IPS-15b (cell line): Measurements from ENCODE around the gene E2F8.

Experiments used
- H3K27me3 ChIP-seq: one replicate; pipeline ENCODE4 v1.6.1; 2013; ENCODE audit warnings: low read length; ENCODE audit not compliant: control insufficient read depth, insufficient read depth
- H3K36me3 ChIP-seq: one replicate; pipeline ENCODE4 v1.6.1; 2013; ENCODE audit warnings: low read length; ENCODE audit not compliant: control insufficient read depth, insufficient read depth
- H3K4me1 ChIP-seq: one replicate; pipeline ENCODE4 v1.6.1; 2013; ENCODE audit warnings: mild to moderate bottlenecking, low read length; ENCODE audit not compliant: control insufficient read depth, insufficient read depth
- H3K4me3 ChIP-seq: one replicate; pipeline ENCODE4 v1.5.1; 2013; ENCODE audit warnings: low read depth, low read length
- H3K9ac ChIP-seq: one replicate; pipeline ENCODE4 v1.6.1; 2013; ENCODE audit warnings: low read depth, mild to moderate bottlenecking, low read length
- H3K9me3 ChIP-seq: one replicate; pipeline ENCODE4 v1.6.1; 2013; ENCODE audit warnings: mild to moderate bottlenecking, low read length; ENCODE audit not compliant: control insufficient read depth, insufficient read depth

Gene E2F8

DNA sequence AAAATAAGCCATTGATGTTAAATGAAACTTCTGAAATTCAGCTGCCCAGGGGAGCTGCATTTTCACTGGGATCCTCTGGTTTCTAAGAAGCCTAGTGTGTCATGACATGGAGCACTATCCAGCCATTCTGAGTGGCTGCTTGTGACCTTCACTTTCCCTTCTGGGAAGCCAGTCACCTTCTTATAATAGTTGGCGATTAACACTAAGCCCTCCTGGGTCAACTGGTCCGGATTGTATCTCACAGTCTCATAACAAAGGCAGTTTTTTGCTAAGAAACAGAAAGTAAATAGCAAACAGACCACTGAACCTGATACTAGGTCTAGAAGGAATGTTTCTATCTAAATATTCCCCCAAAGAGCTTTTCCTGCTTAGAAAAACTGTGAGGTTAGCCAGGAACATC is 46.8 kb downstream of the E2F8 start:
- Histone ChIP-seq H3K9ac (no peak overlapping the region), H3K36me3 (no peaks in the 10 kb centered on the region), H3K27me3 (no peaks in the 10 kb centered on the region), H3K9me3 (no peaks in the 10 kb centered on the region), H3K4me3 (no peak overlapping the region), H3K4me1 (no peaks in the 10 kb centered on the region)

DNA sequence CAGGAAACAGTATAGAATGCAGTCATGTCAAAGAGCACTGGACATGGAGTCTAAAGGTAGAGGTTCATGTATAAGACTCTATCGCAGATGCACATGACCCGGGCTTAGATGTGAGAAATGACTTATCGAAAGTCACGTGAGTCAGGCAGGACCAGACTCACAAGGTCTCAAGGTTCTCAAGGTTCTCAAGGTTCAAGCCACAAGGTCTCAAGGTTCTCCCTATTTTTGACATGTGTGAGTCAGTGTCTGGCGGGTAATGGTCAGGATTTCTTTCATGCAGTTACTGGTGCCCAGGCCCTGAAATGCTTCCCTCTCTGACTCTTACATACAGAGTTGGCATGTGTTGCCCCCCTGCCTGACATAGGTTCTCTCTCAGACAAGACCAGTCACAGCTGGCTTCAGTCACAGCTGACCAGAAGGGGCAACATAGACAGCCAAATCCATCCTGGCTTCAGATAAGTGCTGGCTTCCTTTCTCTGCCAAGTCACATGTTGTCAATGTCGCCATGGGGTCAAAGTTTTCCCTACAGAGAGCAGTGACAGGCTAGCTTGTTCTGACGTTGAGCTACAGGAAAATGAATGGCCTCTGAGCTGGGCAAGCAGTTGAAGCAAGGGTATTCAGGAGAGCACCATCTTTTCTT is 49.1 kb downstream of the E2F8 start:
- Histone ChIP-seq H3K4me3 (no peak overlapping the region), H3K36me3 (no peaks in the 10 kb centered on the region), H3K4me1 (no peaks in the 10 kb centered on the region), H3K9ac (no peak overlapping the region), H3K9me3 (no peaks in the 10 kb centered on the region), H3K27me3 (no peaks in the 10 kb centered on the region)

DNA sequence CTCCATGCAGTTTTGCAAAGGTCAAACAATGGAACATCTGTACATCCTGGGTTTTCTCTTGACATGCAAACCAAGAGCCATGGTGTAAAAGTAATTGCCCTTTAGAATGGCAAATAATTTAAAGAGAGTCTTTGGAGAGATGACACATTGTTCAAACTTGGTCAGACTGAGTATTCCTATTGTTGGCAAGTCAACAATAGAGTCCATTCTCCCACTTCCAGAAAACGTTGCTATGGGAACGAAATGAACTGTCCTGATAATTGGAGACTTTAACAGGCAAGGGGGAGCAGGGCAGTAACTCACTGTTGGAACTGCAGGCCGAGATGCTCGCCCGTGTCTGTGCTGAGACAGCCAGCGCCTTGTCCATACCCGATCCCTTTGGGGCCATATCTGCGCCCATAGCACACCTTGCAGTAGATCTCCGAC is 52.9 kb downstream of the E2F8 start:
- Histone ChIP-seq H3K27me3 (no peaks in the 10 kb centered on the region), H3K4me3 (no peak overlapping the region), H3K4me1 (no peaks in the 10 kb centered on the region), H3K9ac (no peak overlapping the region), H3K9me3 (no peaks in the 10 kb centered on the region), H3K36me3 (no peaks in the 10 kb centered on the region)

DNA sequence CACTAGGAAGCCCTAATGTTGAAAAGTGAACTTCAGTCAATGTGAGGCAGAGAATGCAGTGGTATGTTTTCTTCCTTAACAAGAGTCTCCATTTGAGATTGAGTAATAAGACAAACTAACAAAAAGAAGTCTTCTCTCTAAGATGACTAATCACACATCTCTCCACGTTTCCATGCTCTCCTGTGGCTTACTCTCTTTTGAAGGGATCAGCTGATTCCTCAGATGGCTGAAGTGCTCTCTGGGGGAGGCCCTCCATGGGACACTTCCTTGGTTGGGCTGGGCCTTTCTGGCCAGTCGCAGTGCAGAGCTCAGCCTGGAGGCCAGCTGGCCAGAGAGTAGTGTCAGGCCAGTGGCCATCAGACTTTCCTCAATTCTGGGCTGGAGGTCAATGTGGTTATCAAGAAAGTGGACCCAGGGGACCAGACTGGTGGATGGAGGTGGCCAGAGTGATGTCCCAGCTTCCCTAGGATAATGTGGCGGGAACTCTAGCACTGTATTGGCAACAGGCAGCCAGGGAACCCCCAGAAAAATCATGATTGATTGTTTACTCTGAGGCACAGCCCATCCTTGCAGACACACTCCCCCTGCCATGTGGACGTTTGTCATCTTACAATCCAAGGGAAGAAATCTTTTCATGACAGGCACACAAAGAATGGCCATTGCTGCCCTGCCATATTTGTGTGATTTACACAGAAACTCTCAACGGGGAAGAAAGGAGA is 53.5 kb downstream of the E2F8 start:
- Histone ChIP-seq H3K9me3 (no peaks in the 10 kb centered on the region), H3K4me3 (no peak overlapping the region), H3K36me3 (no peaks in the 10 kb centered on the region), H3K4me1 (no peaks in the 10 kb centered on the region), H3K9ac (no peak overlapping the region), H3K27me3 (no peaks in the 10 kb centered on the region)

DNA sequence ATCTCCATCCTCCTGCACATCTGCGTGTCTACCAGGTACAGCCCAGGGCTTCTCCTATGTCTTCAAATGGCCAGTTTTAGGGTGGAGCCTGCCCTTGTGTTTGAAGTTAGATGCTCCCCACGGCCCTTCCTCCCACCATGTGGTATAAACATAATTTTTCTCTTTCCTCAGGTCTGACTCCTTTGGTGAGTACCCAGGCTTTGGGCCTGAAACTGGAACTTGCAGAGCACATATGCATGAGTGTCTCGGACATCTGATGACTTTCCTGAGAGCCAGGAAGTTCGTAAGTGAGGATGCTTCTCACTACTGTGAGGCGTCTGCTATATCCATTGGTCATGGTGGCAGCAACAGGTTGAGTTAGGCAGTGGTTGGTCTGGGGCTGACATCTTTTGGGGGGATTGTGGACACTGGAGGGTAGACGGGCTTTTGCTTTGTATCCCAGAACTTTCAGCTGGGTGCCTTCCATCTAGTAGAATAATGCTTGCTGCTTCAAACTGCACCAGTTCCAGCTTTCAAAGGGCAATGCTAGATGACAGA is 55.2 kb downstream of the E2F8 start:
- Histone ChIP-seq H3K27me3 (no peaks in the 10 kb centered on the region), H3K4me1 (no peaks in the 10 kb centered on the region), H3K36me3 (no peaks in the 10 kb centered on the region), H3K9me3 (no peaks in the 10 kb centered on the region), H3K9ac (no peak overlapping the region), H3K4me3 (no peak overlapping the region)

DNA sequence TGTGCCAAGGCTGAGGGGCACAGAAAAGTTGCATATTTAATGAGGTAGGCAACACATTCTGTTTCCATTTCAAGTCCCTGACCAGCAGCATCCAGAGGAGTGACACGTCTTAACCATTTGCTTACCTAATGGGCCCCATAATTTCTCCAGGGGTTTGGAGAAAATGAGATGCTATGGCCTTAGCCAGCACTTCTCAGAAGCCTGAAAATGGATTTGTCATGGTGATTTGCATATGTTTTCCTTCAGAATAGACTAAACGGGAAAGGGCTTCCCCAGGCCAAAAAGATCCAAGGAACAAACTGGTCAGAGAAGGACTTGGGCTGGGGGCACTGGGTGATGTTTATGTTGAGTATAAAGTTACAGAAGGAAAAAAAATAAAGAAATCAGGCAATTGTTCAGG is 55.7 kb downstream of the E2F8 start:
- H3K9me3 ChIP-seq = no peaks in the 10 kb centered on the region

DNA sequence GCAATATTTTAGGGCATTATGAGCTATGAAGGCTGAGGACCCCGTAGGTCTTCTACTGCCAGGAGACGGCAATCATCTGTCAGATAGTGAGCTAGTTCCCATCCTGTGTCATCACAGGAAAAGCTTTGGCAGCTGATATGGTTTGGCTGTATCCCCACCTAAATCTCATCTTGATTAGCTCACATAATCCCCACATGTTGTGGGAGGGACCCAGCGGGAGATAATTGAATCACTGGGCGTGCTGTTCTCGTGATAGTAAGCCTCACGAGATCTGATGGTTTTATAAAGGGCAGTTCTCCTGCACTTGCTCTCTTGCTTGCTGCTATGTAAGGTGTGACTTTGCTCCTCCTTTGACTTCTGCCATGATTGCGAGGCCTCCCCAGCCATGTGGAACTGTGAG is 57.1 kb downstream of the E2F8 start:
- Histone ChIP-seq H3K4me3 (no peak overlapping the region), H3K9ac (no peak overlapping the region), H3K4me1 (no peaks in the 10 kb centered on the region), H3K27me3 (no peaks in the 10 kb centered on the region), H3K9me3 (no peaks in the 10 kb centered on the region), H3K36me3 (no peaks in the 10 kb centered on the region)

More for the DNA sequence above, 55.7 kb downstream of the E2F8 start:
- no peak overlapping the region for H3K4me3 ChIP-seq
- no peaks in the 10 kb centered on the region for H3K4me1 ChIP-seq
- no peaks in the 10 kb centered on the region for H3K27me3 ChIP-seq
- H3K9ac ChIP-seq = no peak overlapping the region
- H3K36me3 ChIP-seq = no peaks in the 10 kb centered on the region

DNA sequence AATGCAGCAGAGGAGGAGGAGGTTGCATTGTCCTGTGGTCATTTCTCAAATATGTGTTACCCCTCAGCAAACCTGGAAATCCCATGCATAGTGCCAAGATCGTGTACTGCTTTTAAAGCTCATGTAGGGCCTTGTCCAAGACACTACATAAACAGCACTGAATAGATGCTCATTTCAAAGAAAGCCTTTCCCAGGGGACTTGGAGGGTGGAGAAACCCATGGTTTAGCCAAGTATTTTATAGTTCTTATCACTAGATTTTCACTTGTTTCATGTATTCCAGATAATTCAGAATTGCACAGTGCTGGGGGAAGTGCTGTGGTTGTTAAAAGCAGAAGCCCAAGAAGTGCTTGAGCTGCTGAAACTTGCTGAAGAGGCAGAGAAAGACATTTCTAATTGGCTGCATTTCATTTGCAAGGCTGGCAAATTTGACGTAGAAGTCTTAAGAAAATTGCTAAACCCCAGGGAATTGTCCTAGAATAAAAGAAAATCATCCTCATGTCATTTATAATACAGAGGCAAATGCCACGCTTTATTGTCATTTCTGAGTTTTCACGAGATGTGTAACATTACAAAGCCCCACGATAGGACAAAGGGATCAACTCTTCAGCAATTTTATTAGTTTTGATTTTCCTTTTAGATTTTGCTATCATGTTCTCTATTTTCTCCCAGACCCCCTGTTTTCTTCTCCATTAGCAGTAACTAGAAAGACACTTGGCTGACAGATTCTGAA is 59.0 kb downstream of the E2F8 start:
- Histone ChIP-seq H3K36me3 (no peaks in the 10 kb centered on the region), H3K27me3 (no peaks in the 10 kb centered on the region), H3K9me3 (no peaks in the 10 kb centered on the region), H3K4me3 (no peak overlapping the region), H3K4me1 (no peaks in the 10 kb centered on the region), H3K9ac (no peak overlapping the region)

DNA sequence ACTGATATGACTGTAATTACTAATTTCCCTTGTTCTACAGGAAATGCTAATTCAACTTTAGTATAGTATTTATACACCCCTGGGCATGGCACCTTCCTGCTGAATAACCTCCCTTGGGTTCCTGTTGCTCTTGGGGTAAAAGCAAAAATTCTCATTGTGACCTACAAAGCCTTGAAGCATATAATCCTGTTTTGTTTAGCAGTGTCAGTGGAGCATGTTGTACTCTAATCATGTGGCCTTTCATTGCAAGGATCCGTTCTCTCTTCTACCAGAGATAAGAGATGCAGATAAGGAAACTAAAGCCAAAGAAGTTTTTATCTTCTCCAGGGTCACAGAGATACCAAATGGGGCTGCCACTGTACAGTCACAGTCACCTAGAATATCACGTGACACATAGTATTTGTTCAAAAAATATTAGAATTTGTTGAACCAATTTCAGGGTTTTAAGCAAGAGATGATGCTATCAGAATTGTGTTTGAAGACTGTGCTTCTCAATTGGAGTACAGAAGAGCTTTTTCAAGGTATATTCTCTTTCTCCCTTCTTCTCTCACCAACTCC is 64.0 kb downstream of the E2F8 start:
- no peaks in the 10 kb centered on the region for H3K27me3 ChIP-seq
- H3K4me3 ChIP-seq = no peak overlapping the region
- H3K4me1 ChIP-seq = no peaks in the 10 kb centered on the region
- no peaks in the 10 kb centered on the region for H3K9me3 ChIP-seq
- no peak overlapping the region for H3K9ac ChIP-seq
- H3K36me3 ChIP-seq = peaks cover 3% of the 10 kb centered on the region
